GM19328 (cell line): ENCODE measurements around the gene EXD3.
"Not testable (repeated sequence)": the region's sequence is repeated elsewhere in the genome, so short reads cannot be mapped to it uniquely, and the experiment has no call there.

ENCODE experiments used
- ATAC-seq: cut with Tn5 transposase; IDR thresholded peaks from one replicate; pipeline ENCODE4 v1.9.1; 2021; ENCODE audit warnings: mild to moderate bottlenecking, moderate library complexity; ENCODE audit not compliant: unreplicated experiment

Gene EXD3

GRCh38 chr9:137350696-137351584, 72.0 kb downstream of the EXD3 start:
- ATAC-seq: no peak

GRCh38 chr9:137349471-137350033, 73.4 kb downstream of the EXD3 start:
- ATAC-seq: no peak

DNA sequence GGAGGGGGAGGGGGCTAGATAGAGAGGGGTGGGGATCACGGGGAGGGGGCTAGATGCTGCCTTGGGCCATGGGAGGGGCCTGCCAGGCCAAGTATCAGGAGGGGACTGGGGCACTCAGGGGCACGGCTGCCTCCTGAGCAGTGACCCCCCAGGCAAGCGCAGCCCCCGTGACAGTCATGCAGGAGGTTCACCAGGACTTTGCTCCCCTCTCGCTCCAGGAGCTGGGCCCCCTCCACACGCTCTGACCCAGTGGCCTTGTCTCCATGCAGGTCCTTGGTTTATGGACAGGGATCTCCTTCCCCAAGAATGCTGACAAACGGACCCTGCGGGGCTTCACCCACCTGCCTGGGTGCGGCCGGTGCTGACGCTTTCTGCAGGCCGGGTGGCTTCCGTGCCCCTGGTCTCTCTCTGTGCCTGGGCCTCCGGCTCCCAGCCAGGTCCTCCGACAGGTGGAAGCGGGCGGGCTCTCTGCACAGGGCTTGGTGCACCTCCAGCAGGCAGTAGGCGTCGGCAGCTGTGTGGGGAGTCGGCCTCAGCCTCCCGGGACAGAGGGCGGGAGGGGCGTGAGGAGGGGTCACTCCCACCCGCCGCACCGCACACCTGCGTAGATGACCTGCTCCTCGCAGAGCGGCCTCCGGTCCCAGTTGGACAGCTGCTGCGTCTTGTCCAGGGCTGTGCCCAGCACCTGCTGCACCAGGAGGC, 74.0 kb downstream of the EXD3 start:
- no peak for ATAC-seq

DNA sequence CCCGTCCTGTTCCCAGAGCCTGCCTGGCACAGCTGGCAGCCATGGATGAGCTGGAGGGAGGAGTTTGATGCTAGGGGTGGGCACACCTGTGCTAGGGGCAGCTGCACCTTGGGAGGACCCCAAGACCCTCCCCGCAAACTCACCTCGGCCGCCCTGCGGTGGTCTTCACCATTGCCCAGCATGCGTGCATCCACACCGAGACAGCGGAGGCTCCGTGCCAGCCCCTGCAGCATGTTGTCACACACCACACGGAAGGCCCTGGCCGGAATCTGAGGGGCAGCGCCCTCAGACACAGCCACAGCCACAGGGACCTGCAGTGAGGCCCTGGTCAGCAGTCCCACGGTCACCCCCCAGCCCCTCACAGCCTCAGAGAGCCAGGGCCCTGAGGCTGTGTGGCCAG, 75.0 kb downstream of the EXD3 start:
- ATAC-seq: no peak

- no peak for ATAC-seq
Observed at GRCh38 chr9:137342482-137342881, 80.5 kb downstream of the EXD3 start.

DNA sequence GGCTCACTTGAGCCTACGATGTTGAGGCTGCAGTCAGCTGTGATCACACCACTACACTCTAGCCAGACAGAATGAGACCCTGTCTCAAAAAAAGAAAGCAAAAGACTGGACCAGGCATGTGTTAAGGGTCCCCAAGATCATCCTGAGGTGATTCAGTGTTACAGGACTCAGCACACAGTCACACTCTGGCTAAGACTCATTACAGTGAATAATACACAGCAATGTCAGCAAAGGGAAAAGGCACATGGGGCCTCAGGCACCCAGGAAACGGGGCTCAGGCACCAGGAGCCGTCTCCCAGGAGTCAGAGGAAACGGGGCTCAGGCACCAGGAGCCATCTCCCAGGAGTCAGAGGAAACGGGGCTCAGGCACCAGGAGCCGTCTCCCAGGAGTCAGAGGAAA, 81.7 kb downstream of the EXD3 start:
- ATAC-seq: no peak

GRCh38 chr9:137339908-137340462, 83.0 kb downstream of the EXD3 start:
- not testable (repeated sequence) for ATAC-seq

- no peak for ATAC-seq
Observed at GRCh38 chr9:137339045-137339907, 83.7 kb downstream of the EXD3 start.

GRCh38 chr9:137336735-137337134, 86.2 kb downstream of the EXD3 start:
- ATAC-seq: no peak

DNA sequence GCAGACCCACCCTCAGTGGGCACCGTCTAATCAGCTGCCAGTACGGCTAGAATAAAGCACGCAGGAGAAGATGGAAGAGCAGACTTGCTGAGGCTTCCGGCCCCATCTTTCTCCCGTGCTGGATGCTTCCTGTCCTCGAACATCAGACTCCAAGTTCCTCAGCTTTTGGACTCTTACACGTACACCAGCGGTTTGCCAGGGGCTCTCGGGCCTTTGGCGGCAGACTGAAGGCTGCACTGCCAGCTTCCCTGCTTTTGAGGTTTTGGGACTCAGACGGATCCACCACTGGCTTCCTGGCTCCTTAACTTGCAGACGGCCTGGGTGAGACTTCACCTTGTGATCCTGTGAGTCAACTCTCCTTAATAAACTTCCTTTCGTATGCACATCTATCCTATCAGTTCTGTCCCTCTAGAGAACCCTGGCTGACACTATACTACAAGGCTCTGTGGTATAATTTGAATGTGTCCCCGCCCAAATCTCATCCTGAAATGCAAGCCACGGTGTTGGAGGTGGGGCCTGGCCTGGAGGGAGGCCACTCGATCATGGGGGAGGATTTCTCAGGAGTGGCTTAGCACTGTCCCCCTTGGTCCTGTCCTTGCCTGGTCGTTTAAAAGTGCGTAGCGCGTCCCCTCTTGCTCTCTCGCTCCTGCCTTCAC, 89.8 kb downstream of the EXD3 start:
- no peak for ATAC-seq

DNA sequence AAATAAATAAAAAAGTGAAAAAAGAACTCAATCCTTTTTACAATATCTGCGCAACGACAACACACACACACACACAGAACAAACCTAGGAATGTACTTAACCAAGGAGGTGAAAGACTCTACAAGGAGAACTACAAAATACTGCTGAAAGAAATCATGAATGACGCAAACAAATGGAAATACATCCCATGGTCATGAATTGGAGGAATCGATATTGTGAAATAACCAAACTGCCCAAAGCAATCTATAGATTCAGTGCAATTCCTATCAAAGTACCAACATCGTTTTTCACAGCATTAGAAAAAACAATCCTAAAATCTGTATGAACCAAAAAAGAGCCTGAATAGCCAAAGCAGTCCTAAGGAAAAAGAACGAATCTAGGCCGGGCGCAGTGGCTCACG, 91.0 kb downstream of the EXD3 start:
- ATAC-seq: no peak

DNA sequence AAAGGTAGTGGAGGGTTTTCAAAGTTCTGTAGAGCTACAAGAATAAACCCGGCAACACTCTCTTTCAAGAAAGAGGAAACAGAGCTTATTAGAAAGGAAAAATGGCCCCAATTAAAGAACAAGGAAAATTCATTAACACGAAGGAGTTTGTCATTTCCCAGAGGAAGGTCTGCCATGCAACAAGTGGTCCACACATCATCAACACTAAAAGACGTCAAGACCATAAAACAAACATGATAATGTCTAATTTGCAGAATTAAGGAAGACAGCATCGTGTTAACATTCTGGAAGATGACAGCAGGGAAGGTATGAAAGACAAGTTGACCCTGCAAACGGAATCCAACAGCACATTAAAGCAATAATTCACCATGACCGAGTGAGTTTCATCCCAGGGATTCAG, 92.3 kb downstream of the EXD3 start:
- no peak for ATAC-seq

DNA sequence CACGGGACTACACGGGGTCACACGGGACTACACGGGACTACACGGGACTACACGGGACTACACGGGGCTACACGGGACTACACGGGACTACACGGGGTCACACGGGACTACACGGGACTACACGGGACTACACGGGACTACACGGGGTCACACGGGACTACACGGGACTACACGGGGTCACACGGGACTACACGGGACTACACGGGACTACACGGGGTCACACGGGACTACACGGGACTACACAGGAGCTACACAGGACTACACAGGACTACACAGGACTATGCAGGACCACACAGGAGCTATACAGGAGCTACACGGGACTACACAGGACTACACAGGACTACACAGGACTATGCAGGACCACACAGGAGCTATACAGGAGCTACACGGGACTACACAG, 93.4 kb downstream of the EXD3 start:
- ATAC-seq: not testable (repeated sequence)

- not testable (repeated sequence) for ATAC-seq
Observed at GRCh38 chr9:137327641-137328550, 95.1 kb downstream of the EXD3 start.

DNA sequence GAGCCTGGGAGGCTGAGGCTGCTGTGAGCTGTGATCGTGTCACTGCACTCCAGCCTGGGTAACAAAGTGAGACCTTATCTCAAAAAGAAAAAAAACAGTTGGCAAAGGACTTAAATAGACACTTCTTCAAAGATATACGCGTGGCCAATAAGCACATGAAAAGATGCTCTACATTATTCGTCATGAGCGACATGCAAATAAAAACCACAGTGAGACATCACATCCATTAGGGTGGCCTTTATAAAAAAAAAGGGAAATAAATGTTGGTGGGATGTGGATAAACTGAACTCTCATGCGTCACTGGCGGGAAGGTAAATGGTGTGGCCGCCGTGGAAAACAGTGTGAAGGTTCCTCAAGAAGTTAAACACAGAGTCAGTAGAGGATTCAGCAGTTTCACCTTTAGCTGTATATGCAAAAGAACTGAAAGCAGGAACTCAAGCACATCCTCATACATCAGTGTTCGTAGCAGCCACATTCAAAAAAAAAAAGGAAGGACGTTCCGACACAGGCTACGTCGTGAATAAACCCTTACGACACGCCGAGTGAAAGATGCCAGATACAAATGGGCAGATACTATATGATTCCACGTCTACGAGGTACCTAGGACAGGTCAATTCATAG, 96.4 kb downstream of the EXD3 start:
- no peak for ATAC-seq

DNA sequence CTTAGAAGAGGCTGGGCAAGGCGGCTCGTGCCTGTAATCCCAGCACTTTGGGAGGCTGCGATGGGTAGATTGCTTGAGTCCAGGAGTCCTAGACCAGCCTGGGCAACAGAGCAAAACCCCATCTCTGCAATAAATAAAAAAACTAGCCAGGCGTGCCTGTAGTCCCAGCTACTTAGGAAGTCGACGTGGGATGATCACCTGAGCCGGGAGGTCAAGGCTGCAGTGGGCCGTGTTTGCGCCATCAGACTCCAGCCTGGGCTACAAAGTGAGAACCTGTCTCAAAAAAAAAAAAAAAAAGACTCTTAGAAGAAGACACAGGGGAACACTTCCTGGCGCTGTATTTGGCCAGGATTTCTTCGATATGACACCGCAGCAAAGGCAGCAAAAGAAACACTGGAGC, 97.2 kb downstream of the EXD3 start:
- ATAC-seq: no peak

- no peak for ATAC-seq
Observed at GRCh38 chr9:137325124-137325523, 97.8 kb downstream of the EXD3 start.

DNA sequence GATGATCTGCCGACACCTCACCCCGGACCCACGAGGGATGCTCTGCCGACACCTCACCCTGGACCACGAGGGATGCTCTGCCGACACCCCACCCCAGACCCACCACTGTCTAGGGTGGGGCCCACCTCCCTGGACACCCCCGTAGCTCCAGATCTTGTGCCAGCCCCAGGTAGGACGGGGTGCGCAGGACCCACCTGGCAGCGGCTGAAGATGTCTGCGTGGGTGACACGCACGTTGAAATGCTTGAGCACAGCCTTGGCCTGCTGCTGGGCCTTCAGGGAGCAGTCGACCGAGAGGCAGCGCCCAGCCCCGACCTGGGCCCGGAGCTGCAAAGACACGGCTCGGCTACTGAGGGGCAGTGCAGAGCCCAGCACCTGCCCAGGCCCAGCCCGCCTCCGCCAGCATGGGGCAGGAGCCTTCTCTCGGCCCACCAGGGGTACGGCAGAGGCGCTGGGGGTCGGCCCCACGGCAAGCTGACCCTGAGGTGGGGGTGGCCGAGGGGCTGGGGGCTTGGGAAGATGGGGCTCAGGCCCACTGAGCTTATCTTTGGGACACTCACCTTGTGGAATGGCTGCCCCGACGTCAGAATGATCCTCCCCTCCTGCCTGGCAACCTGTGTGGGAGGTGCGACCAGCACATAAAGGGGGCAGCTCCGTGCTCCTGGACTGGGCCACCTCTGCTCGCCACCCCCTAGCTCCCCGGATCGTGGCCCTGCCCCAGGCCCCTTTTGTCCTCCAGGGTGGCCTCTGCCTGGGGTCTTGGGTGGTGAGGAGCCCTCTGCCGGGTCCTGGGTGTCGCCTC, 99.2 kb downstream of the EXD3 start:
- ATAC-seq: no peak
